ENCODE measurements around the gene TOMM5.

TOMM5 gene

GRCh38 chr9:37561682-37562081 lies 30.7 kb downstream of the TOMM5 start:
- no peak for DNase-seq

- no peak for DNase-seq
These were observed 32.4 kb downstream of the TOMM5 start for GRCh38 chr9:37559855-37560592.

- no peak for DNase-seq
These were observed 33.3 kb downstream of the TOMM5 start for GRCh38 chr9:37559125-37559524.

- DNase-seq = no peak
These were observed 36.6 kb downstream of the TOMM5 start for GRCh38 chr9:37555786-37556185.

GRCh38 chr9:37554318-37554717 lies 38.1 kb downstream of the TOMM5 start:
- DNase-seq = no peak

- no peak for DNase-seq
These were observed 40.5 kb downstream of the TOMM5 start for GRCh38 chr9:37551888-37552287.

- no peak for DNase-seq
These were observed 40.9 kb downstream of the TOMM5 start for GRCh38 chr9:37551468-37551867.

- DNase-seq = no peak
These were observed 41.6 kb downstream of the TOMM5 start for GRCh38 chr9:37550781-37551180.

- no peak for DNase-seq
These were observed 42.9 kb downstream of the TOMM5 start for GRCh38 chr9:37549527-37549926.

- no peak for DNase-seq
These were observed 45.0 kb downstream of the TOMM5 start for GRCh38 chr9:37547328-37547878.

GRCh38 chr9:37543468-37543867 lies 48.9 kb downstream of the TOMM5 start:
- DNase-seq = no peak

- no peak for DNase-seq
These were observed 49.5 kb downstream of the TOMM5 start for GRCh38 chr9:37542895-37543294.

- DNase-seq = no peak
These were observed 49.9 kb downstream of the TOMM5 start for GRCh38 chr9:37542488-37542887.

- DNase-seq = no peak
These were observed 50.9 kb downstream of the TOMM5 start for GRCh38 chr9:37541465-37541864.

- no peak for DNase-seq
These were observed 51.8 kb downstream of the TOMM5 start for GRCh38 chr9:37540634-37541033.

GRCh38 chr9:37539634-37540033 lies 52.8 kb downstream of the TOMM5 start:
- DNase-seq = no peak
